ENCODE results near the gene E2F3. TPM values are rescaled to one million over a fixed set of nuclear protein-coding genes. Genes with fewer than 3 reads are reported as not detected.

Gene E2F3
- total and polyA plus RNA-seq, 4 donors = 4.1 to 13.3 (median 7.7) TPM

GRCh38 chr6:20497216-20498040, 95.7 kb downstream of the E2F3 start:
- Histone ChIP-seq H3K9me3 (ENCODE audit: control insufficient read depth in 4 of 4, insufficient read depth in 3 of 4, low read length in 3 of 4) (peaks cover 0 to 2% (median 0%) of the 10 kb centered on the region in 4 donors), H3K27me3 (ENCODE audit: control insufficient read depth in 3 of 3, insufficient read depth in 3 of 3, low read length in 2 of 3) (no peaks in the 10 kb centered on the region), H3K9ac (ENCODE audit: insufficient read depth in 1 of 2, low read length in 2 of 2) (no peak overlapping the region), H3K4me3 (no peak overlapping the region), H3K4me1 (ENCODE audit: control insufficient read depth in 5 of 5, insufficient read depth in 5 of 5, low read length in 5 of 5) (peaks cover 0 to 1% (median 0%) of the 10 kb centered on the region in 5 donors), H3K36me3 (ENCODE audit: control insufficient read depth in 4 of 4, insufficient read depth in 4 of 4, low read length in 4 of 4) (no peaks in the 10 kb centered on the region), H3K27ac (ENCODE audit: low read depth in 1 of 2, low read length in 1 of 2) (no peak overlapping the region)
- DNase-seq (no peak), ATAC-seq (ENCODE audit: insufficient read depth, low FRiP score) (no peak)
- TF ChIP-seq CTCF (IDR thresholded peaks at IDR 0.05; ENCODE audit: control extremely low read depth, extremely low read depth) = no peak
- 58 to 61% methylated on average over 8 of the region's 8 CpGs for WGBS, 2 donors

GRCh38 chr6:20498041-20498385, 96.3 kb downstream of the E2F3 start:
- DNase-seq = no peak
- ATAC-seq (ENCODE audit: insufficient read depth, low FRiP score) = no peak
- peaks cover 0 to 2% (median 0%) of the 10 kb centered on the region in 4 donors for H3K9me3 ChIP-seq (ENCODE audit: control insufficient read depth in 4 of 4, insufficient read depth in 3 of 4, low read length in 3 of 4)
- H3K4me1 ChIP-seq (ENCODE audit: control insufficient read depth in 5 of 5, insufficient read depth in 5 of 5, low read length in 5 of 5) = peaks cover 0 to 1% (median 0%) of the 10 kb centered on the region in 5 donors
- TF ChIP-seq CTCF (IDR thresholded peaks at IDR 0.05; ENCODE audit: control extremely low read depth, extremely low read depth) = no peak
- H3K9ac ChIP-seq (ENCODE audit: insufficient read depth in 1 of 2, low read length in 2 of 2) = no peak overlapping the region
- H3K4me3 ChIP-seq = no peak overlapping the region
- no peak overlapping the region for H3K27ac ChIP-seq (ENCODE audit: low read depth in 1 of 2, low read length in 1 of 2)
- H3K27me3 ChIP-seq (ENCODE audit: control insufficient read depth in 3 of 3, insufficient read depth in 3 of 3, low read length in 2 of 3) = no peaks in the 10 kb centered on the region
- H3K36me3 ChIP-seq (ENCODE audit: control insufficient read depth in 4 of 4, insufficient read depth in 4 of 4, low read length in 4 of 4) = no peaks in the 10 kb centered on the region
- whole genome bisulfite sequencing, 2 donors = 95 to 96% methylated on average over 2 of the region's 2 CpGs

DNA sequence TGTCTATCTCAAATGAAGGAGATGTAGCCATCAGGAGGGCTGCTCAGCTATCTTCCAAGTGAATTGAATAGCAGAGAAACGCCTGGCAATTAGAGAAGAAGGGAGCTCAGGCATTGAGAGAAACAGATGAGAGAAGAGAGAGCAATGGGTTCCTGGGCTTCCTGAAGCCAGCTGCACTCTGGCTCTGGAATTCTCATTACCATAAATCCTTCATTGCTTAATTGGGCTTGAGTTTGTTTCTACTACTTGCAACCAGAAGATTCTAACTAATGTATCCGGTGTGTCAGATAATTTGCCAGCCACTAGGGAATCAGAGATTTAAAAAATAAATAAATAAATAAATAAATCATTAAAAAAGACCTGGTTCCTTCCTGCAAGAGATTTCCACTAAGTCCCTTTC, 107.5 kb downstream of the E2F3 start:
- ATAC-seq (ENCODE audit: insufficient read depth, low FRiP score) = no peak
- TF ChIP-seq CTCF (IDR thresholded peaks at IDR 0.05; ENCODE audit: control extremely low read depth, extremely low read depth) = no peak
- H3K4me3 ChIP-seq = no peak overlapping the region
- no peaks in the 10 kb centered on the region for H3K9me3 ChIP-seq (ENCODE audit: control insufficient read depth in 4 of 4, insufficient read depth in 3 of 4, low read length in 3 of 4)
- H3K36me3 ChIP-seq (ENCODE audit: control insufficient read depth in 4 of 4, insufficient read depth in 4 of 4, low read length in 4 of 4) = no peaks in the 10 kb centered on the region
- no peak overlapping the region for H3K27ac ChIP-seq (ENCODE audit: low read depth in 1 of 2, low read length in 1 of 2)
- no peaks in the 10 kb centered on the region for H3K4me1 ChIP-seq (ENCODE audit: control insufficient read depth in 5 of 5, insufficient read depth in 5 of 5, low read length in 5 of 5)
- 77 to 87% methylated on average over 2 of the region's 2 CpGs for WGBS, 2 donors
- no peaks in the 10 kb centered on the region for H3K27me3 ChIP-seq (ENCODE audit: control insufficient read depth in 3 of 3, insufficient read depth in 3 of 3, low read length in 2 of 3)
- H3K9ac ChIP-seq (ENCODE audit: insufficient read depth in 1 of 2, low read length in 2 of 2) = no peak overlapping the region
- DNase-seq = no peak
